HG03565 (cell line): ENCODE results near the gene PRKAG2.

ENCODE experiments used
- ATAC-seq: cut with Tn5 transposase; IDR thresholded peaks from one replicate; pipeline ENCODE4 v1.9.1; 2021; ENCODE audit warnings: mild to moderate bottlenecking, moderate library complexity; ENCODE audit not compliant: unreplicated experiment

The PRKAG2 gene

DNA sequence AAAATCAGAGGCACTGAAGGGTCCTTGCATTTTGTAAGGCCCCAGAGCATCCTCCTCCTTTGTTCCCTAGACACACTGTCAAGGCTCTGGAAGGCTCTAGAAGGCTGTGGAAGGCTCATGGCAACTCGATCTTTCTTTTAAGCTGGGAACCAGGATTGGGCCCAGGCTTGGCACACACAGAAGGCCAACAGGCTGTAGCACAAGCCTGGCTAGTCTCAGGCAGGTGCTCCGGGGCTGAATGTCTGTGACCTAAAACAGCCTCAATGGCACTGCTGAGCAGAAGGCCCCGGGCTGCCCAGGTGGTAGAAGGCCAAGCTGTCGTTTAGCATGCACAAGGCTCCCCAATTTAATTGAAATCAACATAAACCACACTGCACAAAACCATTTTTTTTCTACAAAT is 55.7 kb downstream of the PRKAG2 start:
- no peak for ATAC-seq

DNA sequence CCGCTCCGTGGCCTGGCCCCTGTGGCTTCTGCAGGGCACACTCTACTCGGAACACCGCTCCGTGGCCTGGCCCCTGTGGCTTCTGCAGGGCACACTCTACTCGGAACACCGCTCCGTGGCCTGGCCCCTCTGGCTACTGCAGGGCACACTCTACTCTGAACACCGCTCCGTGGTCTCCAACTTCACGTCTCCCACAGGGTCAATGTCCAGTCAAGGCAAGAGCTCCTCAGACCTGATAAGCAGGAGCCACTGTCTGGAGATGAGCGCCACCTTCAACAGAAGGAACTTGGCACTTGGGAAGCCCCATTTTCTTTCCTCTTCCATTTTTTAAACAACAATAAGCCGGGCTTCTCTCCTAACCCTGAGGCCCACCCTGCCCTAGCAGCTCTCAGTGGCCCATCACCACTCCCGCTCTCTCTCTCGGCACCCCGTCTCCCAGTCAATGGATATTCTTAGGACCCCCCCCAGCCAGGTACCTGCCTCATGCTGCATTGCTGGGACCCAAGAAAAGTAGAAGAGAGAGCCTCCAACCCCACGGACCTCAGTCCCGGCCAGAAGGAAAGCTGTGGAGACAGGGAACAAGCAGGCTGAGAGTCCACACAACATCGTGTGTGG is 56.3 kb downstream of the PRKAG2 start:
- ATAC-seq: no peak

DNA sequence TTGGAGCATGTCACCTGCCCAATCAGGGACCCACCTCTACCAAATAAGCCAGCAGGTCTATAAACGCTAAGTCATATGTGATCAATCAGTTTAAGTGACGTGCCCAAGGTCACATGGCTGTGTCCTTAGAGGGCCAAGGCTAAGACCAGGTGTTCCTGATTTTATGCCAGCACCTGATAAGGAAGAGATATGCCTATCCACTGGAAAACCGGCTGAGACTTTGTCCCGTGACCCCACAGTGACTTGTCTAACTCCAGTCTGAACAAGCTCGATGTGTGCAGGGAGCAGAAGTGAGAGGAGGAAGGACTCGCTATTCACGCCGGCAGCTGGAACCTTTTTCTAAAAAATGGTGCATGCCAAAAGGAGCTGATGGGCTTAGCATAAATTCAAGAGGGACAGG is 57.0 kb downstream of the PRKAG2 start:
- no peak for ATAC-seq

DNA sequence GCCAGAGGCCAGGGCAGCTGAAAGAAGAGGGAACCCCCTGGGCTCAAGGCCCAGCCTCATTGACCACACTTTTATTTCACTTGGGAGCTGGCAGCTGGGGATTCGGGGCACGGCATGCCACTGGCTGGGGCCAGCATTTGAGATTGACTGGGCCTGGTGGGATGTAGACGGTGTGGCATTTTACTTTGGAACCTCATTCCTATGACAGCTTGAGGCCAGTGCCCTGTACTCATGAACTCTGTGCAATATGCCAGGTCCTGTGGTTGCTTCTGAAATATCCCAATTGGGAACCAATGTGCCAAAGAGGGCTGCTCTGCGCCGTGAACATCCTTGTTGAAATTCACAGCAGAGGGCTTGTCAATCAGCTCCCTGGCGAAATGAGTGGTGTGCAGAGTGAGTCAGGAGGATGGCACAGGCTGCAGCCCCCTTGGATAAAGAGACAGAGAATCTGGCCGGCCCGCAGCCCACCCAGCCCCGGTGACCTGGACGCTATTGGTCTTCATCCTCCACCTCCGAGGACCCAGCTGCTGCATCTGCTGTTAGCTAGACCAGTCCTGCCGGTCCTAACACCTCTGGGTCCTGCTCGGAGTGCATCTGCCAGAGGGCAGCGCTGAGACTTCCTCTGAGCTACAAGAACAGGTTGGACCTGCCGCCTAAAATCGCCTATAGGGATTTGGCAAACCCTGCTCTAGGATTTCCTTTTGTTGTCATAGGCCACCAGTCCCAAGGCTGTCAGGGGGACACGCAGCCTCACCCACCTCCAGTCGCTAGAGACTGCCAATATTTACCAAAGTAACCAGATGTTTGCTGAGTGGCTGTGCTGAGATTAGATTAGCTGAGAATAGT is 58.0 kb downstream of the PRKAG2 start:
- ATAC-seq: no peak

DNA sequence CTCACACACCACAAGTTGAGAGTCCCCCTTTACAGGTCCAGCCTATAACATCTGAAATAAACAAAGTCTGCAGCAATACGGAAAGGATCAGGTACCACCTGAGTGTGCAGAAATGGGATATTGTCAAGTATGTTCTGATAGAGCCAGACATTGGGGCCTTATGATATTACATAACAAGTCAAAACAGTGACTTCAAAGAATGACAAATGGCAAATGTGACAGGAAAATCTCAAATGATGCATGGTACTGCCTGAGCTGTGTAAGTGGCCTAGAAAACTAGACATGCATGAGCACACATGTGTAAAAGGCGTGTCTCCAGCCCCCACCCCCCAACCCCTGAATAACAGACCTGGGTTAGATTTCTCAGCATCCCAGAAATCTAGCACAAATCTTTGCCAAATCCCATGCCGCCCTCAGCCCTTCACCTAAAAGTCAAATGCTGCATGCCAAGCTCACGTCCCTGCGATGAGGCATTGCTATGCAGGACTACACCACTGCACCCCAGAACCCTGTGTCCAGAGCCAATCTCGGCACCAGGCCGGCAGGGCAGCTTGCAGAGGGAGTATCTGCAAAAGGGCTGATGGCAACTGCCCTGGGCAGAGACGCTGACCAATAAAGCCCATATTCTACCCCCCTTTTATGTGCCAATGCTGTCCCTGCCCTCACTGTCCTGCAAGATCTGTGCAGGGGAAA is 58.8 kb downstream of the PRKAG2 start:
- no peak for ATAC-seq

DNA sequence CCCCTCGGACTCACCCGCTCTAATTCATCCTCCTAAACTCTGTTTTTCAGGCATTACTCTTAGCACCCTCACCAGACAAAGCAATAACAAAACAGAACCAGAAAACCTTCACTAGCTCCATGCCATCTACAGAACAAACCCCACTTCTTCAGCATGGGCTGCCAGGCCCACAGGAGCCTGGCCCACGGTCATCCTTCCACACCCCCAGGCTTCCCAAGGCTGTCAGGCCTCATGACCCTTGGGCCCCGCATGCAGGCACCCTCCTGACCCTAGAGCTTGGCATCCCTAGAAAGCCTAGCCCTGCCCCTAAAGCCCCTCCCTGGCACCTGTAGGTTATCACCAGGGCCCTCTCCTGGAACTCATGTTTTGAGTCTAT is 59.6 kb downstream of the PRKAG2 start:
- ATAC-seq: no peak

DNA sequence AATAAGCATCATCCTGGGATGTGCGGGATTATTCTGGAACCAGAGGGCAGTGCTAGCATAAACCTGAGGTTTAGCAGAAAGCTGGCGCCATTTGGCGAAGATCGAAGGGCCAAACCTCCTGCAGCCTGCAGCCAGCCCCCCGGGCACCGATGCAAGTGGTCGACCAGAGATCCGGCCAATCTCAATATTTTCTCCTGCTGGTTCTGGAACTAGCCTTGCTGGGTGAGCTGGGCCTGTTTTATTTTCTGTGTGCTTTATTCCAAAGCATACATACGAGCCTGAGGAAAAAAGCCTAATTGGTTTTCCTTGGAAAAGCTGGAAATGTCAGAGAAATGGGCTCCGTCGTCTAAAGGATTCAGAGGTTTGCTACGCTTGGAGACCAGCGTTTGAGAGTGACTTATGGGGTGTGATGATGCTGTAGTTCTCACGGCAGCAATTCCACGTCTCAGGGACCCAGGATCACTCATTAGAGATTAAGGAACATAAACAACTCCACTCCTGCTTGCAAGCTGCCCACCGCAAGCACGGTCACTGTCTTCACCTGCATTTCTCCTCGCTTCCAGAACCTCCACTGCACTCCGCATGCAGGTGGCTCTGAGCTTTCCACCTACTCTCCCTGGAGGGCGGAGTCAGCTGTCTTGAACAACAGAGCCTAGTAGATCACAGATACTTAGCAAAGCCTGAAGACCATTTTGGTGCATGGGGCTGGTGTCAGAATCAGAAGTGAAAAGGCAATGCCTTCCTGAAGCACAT is 60.2 kb downstream of the PRKAG2 start:
- no peak for ATAC-seq

DNA sequence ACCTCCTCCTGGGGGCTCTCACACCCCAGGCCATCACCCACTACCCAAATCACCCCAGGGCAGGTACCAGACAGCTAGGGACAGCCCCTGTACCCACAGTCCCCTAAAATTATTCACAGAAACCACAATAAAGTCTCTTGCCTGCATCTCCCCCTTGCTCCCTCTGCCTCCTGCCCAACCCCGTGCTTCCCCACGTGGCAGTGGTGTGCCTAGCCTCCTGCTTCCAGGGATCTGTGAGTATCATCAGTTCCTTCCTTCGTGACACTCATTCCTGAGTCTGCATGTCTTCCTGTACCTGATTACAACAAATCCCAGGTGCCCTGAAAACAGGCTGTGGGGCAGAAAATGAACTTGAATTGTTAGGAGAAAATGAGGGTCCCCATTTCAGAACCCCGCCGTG is 61.5 kb downstream of the PRKAG2 start:
- ATAC-seq: no peak

DNA sequence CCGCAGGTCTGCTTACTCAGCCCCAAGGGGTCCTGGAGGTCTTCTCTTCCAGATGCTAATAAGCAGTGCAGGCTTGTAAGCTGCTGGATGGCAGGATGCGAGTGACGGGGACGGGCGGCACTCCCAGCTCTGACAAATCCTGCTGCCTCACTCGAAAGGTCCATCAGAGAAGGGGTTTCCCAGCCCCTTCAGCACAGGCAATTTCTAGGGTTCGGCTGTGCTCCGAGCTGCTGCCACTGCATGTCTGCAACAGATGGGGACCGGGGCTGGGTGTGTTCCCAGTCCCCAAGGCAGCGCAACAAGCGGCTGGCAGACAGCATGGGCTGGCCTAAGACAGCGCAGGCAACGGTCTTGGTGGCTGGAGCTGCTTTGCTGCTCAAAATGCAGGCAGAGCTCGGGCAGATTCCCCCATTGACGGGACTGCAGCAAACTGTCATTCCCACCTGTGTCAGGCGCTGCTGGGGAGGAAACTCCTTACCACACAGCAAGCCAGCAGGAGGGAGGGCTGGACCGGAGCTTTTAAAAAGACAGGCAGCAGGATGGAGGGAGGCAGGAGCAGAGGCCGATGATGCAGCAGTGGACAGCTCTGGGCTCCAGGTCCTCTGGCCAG is 62.4 kb downstream of the PRKAG2 start:
- ATAC-seq: no peak

DNA sequence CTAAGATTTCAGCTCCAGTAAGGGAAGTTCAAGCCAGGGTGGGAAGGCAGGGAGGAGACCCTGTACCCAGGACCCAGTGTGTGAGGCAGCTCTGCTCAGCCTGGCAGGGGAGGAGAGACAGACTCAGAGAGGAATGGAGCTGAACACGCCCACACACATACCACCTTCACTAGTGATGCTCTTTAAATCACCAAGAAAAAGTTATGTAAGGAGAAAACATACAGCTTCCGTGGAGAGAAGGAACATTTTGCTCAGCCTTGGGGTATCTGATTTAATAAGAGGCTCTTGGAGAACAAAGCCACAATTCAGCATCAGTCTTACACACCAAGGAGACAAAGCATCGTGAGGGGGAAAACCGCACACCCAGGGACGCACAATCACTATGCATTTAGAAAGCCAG is 62.9 kb downstream of the PRKAG2 start:
- ATAC-seq: no peak

DNA sequence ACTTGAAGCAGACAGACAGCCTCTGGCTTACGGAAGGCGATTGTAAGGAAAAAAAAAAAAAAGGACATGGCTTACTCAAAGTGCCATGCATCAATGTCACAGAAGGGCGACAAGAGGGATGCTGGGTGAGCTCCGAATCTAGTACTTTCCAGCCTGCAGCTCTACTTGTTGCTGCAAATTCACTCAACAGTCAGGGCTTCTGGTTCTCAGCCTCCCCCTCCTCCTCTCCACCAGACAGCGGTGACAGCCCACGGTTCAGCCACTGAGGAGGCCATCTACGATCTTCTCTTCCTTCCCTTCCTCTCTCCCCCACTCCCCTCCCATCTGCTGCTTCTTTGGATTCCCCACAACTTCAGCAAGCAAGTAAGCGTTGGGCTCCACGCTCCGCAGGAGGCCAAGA is 63.5 kb downstream of the PRKAG2 start:
- no peak for ATAC-seq

DNA sequence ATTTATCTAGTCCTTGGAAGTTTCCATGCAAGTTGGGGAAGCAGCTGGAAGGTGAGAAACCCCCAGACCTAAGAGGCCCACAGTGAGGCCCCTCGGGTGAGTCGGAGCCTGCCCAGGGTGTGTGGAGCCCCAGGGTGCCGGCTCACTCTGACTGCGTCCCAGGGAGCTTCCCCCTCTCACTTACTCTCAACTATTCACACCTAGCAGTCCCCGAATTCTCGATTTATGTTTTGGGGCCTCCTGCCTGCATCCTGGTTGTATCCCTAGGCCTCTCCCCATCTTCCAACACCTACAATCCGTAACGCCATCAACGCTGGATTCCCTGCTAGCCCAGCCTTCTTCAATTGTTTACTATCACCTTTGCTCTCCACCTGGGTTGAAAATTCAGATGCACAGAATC is 63.9 kb downstream of the PRKAG2 start:
- ATAC-seq: no peak

DNA sequence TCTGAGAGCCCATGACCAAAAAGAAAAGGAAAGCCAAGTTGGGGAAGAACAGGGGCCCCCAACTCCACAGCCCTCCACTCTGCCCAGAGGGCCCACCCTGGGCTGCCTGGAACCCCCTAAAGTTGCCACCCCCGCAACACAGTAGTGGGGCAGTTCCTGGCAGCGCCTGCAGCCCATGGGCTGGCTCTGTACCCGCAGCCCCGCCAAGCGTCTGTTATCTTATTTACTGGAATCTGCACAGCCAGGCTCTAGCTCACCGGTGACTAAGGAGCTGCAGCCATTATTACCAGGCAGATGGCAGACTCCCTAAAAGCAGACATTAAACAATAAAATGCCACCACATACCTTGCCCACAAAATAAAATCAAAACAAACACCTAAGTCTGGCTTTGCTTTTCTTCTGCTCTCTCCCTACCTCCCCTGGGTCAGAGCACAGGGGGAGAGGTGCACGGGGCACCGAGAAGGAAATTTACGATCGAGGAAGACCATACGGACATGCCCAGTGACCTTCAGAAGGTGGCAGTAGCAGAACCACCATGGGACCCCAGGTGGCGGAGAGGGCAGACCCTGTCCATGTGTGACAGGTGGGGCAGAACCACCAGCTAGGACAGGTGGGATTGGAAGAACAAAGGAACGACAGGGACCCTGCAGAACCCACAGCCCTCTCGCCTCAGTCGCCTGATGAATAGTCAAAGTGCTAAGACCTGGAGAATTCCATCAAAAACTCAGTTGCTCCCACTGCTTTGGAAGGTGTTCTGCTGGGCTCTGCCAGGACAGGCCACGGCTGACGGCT is 66.3 kb downstream of the PRKAG2 start:
- ATAC-seq: no peak

DNA sequence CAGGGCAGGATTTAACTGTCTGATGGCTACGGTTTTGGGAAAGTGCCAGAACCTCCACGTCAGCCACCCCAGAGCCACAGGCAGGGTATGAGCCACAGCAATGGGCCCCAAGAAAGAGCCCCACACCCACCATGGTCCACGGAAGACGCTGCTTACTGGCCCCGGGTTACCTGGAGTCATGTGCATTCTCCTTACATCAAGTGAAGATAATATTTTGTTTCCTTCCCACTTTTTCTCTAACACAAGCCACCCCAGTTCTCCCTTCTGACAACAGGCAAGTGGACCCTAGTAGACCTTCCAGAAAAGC is 67.1 kb downstream of the PRKAG2 start:
- ATAC-seq: no peak

DNA sequence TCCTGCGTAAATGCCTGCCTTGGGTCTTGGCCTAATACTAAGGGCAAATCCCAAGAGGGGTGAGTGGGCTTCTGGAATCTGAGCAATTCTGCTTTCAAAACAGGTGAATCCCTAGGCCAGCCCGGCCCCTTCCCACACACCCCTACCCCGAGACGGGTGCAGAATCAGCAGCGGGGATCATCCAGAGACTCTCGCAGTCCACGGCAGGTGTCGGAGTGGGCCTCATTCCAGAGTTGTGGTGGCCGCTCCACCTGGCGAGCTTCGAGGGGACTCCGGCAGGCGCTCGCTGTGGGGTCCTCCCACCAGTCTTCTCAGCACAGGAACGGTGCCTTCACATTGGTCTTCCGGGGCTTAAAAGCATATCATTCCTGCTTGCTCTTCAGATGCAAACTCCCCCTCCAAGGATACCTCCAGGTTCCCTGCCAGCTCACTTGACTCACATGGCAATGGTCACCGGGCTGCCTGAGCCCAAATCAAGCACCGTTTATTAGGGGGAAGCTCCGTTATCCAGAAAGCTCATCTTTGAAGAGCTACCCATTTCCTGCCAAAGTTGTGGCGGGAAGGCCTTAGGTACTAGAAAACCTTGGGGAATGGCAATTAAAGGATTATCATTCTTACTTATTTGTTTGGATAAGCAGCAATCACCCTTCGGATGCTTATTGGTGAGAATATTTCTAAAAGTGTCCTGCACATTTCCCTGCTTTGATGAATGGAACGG is 67.6 kb downstream of the PRKAG2 start:
- no peak for ATAC-seq

DNA sequence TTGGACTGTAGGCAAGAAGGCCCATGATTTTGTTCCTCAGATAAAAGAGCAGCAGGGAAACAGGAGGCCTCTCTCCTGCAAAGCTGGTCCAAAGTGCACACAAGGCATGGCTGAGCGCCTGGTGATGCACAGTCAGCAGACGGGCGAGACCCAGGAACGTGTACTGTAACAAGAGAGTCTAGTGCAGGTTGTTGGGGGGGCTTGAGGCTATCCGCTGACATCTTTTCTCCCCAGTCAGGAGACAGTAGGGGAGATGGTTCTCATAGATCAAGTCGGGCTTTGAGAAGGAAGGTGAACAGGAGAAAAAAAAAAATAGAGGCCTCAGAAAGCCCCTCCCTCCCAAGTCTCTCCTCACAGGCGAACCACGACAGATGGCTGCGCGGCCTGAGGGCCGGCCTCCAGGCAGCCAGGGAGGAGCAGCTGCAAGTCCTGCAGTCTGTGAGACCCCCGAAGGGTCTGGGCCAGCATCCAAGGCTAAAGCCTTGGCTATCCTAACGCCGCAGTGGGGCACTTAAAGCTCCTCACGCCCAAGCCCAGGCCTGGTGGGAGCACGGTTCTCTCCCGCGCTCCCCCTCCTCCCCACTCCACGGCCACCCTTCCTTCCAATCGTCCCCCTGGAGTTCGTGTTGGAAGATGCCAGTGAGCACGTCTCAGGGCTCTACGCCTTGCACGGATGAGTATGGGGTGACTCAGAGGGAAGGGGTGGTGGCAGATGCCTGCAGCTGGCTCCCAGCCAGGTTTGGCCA is 68.3 kb downstream of the PRKAG2 start:
- no peak for ATAC-seq

DNA sequence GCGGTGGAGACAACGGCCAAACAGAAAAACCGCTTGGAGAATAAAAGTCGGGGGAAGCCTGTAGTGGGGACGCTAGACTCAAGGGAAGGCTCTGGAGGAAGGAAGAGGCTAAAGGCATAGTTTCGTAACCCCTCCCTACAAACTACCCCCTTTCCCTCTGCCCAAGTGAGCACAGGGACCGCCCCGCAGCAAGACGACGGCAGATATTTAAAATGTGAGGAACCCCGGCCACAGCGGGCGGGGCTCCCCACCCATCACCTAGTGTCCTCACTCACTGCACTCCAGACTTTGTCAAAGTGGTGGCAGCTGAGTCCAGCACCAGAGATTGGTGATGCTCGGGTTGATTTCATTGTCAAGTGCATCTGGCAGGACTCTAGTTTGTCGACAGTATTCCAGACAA is 69.1 kb downstream of the PRKAG2 start:
- no peak for ATAC-seq

DNA sequence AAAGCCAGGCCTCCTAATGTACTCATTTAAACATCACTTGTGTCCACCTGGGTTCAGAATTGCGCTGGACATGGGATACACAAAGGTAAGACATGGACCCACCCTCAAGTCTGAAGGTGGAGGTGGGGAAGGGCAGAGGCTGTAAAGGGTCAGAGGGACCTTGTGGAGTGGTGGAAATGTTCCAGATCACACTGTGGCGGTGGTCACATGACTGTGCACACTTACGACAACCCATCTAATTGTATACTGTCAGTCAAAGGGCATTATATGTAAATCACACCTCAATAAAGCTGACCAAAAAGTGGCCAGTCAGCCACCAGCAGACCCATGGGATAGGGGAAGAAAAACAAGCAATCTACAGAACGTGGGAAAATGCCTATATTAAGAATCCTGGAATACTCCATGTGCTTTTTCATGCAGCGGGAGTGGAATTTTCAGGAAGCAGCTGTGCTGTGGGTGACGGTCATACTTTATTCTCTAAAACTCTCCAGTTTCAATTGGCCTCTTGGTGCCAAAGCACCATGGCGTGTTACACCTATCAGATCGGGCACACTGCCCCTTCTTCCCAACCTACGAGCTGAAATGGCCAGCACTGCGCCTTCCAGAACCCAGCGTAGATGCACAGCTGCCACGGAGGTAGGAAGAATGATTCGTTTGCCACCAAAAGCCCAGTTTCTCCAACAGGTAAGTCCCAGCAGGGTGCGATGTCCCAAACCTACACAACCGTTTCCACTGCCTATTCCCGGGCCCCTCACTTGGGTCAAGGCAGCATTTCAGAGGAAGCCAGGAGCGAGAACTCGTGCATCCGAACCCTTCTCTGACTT is 69.8 kb downstream of the PRKAG2 start:
- no peak for ATAC-seq
